HTERT RPE-1 (cell line): ENCODE results near the gene CEMIP.

ENCODE experiments used
- in situ Hi-C: fragments of 300-500 bp; cut with MboI; formaldehyde crosslinking; loops from 4 replicates; pipeline ENCODE4 v1.14.3; 2020; ENCODE audit warnings: low sequenced_read_pairs

CEMIP gene

DNA sequence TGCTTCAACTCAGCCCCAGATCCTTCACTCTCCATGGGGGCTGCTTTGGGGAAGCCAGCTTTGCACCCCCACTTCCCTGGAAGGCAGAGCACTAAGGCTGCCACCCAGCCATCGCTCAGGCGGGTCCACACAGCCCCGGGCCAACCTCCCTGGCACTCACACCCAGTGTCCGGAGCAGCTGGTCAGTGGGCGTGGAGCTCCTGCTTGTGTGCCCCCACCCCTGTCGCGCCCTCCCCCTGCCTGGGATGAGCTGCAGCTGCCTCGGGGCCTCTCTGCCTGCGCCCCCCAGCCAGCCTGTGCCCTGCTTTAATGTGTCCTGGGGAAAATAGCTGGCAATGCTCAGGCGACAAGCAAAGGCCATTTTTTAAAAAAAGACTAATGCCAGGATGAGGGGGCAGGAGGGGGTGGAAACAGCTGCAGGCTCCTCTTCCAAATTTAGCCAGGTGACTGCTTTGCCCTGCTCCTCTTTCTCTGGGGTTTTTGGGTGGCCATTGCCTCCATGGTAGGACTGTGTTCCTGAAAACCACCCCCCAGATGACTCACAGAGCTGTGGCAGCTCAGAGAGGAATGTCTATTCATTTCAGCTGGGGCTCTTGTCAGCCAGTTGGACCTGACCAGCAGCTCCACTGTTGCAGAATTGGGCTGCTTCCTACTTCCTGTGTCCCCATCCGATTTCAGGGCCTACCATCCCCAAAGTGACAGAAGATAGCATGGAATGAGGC, 65.0 kb downstream of the CEMIP start:
- in situ Hi-C loops = no loop called here

DNA sequence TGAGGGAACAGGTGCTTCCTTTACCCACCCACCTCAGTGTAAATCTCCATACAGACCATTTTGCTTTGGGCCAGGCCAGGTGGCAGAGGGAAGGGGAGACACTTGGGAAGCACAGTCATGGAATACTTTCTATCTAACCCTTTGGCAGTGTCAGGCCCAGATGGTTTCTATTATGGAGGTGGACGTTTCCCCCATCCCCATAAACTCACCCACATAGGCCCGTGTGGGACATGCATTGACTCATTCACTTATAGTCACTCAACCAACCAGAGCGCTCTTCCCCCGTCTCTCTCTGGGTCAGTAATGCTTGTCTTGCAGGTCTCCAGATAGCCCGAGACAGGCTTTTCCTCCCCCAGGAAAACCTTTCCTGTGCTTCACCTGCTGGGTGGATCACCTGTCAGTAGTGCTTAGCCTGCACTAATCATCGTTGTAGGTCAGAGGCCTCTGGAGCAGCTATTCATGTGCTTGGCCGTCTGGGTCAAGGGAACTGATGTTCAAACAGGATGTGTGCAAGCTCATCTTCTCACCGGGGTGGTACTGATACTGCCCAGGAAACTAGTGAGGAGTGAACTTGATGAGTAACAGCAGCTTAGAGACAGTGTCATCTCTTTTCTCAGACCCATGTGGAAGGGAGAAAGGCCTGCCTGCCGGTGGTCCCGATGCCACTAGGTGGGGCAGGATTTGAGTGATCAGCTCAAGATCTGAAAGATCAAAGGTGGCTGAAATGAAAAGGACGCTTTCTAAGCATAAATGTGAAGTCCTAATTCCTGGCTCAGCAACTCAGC, 67.1 kb downstream of the CEMIP start:
- in situ Hi-C loops = no loop called here

DNA sequence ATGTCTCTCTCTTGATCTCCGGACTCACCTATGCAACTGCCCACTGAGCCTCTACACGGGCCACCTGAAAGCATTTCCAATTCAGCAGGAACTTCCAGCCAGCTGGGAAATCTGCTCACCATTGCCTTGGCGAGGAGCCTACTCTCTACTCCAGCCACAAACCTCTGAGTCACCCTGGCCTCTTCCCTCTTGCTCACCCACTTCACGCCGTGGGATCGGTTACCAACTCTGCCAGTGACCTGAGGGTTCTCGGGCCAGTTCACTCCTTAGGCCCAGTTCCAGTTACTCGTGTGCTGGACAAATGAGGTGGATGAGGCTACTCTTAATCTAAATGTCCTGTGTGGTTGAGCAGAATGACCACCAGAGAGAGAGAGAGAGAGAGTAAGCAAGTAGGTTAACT, 70.1 kb downstream of the CEMIP start:
- in situ Hi-C loops = no loop called here

DNA sequence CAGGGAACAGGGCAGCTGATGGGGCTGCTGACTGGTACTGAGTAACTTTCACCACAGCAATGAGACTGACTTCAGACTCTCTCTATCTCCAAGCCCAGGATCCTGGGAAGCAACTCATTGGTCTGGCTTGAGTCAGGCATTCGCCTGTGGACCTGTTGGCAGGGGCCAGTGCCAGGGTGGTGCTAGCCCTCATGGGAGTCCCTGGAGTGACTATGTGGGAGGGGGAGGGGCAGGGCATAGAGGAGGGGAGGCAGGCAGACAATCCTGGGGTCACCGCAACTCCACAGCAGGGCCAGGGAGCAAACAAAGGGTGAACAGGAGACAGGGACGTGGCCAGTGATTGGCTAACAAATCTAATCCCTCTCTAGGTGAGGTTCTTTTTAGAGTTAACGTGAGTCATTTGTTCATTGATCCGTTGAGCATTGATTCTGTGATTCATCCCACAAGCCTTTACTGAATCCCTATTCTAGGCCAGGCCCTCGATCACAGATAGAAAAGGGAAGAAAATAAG, 71.8 kb downstream of the CEMIP start:
- in situ Hi-C loops = no loop called here

DNA sequence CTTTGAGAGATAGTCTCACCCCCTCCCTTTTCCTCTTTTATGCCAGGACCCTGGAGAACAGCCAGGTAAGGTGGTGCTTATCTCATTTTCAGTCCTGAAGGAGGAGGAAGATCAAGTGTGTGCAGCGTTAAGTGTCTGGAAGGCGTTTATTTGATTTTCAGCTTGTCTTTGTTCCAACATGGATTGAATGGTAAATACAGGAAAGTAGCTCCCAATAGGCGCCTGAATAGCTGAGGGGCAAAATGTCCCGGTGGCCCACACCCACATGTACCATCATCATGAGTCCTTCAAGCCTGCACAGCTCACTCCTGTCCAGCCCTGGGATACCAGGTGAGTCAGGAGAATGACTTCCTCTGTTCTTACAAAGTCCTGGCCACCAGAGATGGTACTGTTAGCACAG, 73.5 kb downstream of the CEMIP start:
- in situ Hi-C loops = no loop called here

DNA sequence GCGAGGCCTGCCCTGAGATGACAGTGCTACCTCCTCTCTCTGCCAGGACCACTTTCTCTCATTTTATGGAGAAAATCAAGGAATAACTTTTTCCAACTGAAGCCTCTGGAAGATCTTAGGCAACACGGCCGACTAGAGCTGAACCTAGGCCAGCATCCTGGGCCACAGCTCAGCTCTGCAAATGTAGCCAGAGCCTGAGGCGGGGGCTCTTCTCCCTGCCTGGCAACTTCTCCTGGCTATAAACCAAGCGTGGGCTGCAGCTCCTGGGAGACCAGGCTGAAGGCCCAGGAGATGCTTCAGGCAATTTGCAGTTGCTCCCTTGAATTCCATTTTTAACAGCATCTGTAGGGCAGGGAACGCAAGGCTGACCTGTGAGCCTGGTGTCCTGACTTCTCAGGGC, 74.9 kb downstream of the CEMIP start:
- in situ Hi-C loops = no loop called here

DNA sequence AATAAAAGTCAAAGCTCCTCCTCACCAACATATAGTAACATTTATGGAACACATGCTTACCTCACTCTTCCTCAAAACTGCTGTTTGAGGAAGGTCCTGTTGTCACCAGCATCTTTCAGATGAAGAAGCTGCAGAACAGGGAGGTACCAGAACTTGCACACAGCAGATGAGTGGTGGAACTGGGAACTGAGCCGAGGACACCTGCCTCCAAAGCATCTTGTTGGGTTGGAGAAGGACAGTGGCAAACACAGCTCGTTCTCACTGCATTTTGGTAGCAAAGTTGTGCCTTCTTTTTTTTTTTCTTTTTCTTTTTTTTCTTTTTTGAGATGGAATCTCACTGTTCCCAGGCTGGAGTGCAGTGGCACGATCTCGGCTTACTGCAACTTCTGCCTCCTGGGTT, 76.0 kb downstream of the CEMIP start:
- in situ Hi-C loops = no loop called here

DNA sequence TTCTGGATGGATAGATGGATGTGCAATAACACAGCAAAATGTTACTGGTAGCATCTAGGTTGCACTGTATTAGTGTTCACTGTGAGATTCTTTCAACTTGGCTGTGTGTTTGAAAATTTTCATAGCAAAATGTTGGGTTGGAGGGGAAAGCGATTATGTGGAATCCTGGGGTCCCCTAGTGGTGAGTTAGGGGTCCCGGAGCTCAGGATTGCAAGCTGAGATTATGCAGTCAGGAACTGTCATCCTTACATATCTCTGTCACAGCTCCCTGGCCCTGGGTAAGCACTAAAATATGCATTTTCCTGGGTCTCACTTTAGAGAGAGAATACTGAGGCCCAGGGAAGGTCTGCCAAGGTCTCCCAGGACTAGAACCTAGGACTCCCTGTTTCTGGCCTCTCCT, 77.2 kb downstream of the CEMIP start:
- in situ Hi-C loops = no loop called here

DNA sequence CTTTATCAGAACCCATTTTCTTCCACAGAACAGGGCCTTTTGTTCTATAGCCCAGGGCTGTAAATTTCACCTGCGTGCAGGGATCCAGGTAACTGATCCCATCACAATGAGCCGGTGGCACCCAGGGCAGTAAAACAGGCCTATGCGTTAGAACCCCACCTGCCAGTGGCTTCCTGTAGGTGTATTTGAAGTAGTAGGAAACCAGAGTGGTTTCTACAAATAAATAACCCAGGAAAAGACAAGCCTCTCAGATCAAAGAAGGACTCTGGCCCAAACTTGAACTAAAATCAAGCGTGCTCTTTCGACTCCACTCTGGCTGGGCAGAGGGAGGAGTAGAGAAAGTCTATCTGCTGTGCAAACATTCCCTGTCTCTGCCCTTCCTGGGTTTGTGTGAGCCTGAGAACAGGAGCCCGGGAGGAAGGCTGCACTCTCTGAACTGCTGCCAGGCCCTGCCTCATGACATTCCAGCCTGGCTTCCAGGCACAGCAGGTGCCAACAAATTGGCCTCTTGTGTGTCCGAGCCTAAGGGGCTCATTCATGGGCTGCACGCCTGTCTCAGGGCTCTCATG, 77.7 kb downstream of the CEMIP start:
- in situ Hi-C loops = no loop called here

DNA sequence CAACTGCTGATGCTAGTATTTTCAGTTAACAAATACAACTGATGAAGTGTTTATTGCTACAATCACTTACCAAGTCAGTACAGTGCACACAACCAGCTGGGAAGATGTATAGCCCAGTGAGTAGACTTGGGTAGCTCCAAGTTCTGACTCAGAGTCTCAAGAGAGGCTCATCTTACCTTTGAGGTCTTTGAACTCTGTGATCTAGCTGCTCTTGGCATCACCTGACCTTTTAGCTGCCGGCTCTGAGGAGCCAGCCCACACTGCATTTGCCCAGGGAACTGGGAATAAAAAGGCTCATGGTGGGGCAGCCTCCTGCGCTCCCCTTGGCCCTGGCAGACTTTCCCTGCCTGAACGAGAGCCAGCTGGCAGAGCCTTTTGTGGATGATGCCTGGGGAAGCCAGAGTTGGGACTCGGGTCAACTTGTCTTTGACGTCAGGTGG, 82.6 kb downstream of the CEMIP start:
- in situ Hi-C loops = no loop called here

DNA sequence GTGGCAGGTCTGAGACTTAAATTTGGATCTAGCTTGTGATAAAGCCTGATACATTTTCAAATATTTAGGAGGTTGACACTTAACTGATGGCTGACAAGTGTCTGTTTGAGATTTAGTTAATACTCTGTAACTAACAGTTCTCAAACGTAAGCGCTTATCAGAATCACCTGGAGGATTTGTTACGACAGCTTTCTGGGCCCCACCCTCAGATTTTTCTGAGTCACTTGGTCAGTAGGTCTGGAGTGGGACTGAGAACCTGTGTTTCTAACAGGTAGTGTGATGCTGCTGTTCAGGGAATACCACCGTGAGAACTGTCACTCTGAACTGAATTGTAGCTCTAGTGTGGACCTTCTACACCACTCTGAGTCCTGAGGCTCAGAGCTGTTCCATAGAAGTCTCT, 85.5 kb downstream of the CEMIP start:
- in situ Hi-C loops = no loop called here

DNA sequence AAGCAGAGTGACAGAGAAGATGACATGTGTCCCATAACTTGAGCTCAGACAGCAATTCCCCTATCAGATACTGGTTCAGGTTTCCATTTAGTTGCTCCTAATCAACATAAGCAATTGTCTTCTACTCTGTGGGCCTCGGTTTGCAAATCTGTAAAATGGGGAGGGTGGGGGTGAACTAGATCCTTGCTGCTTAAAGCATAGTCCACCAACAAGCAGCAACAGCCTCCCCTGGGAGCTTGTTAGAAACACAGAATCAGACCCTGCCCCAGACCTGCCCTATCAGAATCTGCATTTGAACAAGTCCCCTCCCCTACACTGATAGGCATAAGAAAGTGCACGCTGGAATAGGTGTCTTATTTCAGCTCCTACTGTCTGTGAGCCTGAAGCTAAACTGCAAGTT, 87.8 kb downstream of the CEMIP start:
- in situ Hi-C loops = no loop called here

DNA sequence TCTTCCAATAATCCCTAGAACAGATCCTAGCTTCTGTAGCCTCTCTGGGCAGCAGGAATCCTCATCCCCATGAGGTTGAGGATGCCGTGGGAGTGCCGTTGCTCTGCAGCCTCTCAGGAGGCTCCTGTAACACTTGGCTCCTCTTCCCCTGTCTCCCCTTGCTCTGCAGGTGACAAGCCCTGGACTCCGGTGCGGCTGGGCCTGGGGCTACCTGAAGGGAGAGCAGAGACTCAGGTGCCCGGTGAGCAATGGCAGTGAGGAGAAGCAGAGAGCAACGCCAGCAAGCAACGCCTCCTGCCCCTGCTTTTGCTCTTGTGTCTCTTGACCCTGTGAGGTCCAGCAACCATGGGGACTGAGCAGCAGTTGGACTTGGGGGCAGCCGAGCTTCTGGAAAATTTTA, 91.2 kb downstream of the CEMIP start:
- in situ Hi-C loops = no loop called here

DNA sequence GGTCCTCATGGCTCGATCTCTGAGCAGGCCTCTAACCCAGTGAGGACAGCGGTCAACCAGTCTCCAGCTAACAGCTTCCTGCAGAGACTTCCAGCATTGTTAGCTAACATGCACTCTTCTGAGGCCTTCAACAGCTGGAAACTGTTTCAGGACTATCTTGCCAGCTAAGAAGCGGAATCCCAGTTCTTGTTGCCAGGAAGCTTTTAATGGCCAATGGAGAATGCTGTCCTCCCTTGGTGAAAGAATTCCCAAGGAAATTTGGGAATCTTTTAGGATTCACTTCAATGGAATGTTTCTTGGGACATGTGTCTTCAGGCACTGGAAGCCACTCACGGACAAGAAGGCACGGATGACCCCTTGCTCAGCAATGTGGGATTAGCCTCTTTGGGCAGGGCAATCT, 91.7 kb downstream of the CEMIP start:
- in situ Hi-C loops = no loop called here

DNA sequence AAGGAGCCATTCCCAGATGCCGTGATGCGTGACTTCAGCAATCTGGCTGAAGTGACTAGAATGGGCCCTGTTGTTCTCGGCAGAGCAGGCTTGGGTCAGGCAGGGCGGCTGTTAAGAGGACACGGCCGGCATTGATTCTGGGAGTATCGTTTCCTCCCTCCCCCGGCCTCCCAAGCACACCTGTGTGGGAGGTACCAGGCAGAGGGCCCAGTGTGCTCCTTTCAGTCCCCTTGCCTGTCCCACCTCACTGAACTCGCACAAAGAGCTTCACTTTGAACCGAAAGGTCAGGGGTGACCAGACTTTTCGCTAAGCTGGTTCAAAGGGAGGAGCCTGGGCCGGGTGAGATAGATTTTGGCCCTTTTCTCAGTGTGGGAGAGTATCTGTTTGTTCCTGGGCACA, 92.7 kb downstream of the CEMIP start:
- in situ Hi-C loops = no loop called here

DNA sequence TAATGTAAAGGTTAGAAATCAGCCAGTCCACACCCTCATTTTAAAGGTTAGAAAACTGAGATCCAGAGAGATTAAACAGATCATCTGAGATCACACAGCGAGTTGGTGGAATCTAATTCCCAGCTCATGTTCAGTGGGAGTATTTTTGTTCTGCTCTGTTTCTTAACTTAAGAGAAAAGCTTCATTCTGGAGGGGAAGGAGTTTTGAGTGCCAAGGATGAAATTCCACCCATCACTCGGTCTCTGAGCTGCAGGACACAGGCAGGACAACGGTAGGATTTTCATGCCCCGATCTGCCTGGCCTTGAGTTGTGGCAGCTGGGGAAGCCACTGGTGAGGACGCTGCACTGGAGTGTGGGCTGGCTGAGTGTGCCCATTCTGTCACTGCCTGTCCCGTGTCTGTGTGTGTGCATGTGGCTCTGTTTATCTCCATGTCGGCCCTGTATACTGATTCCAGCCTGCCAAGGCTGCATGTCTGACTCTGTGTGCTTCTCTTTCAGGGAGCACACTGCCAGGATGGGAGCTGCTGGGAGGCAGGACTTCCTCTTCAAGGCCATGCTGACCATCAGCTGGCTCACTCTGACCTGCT, 94.3 kb downstream of the CEMIP start:
- in situ Hi-C loops = no loop called here

DNA sequence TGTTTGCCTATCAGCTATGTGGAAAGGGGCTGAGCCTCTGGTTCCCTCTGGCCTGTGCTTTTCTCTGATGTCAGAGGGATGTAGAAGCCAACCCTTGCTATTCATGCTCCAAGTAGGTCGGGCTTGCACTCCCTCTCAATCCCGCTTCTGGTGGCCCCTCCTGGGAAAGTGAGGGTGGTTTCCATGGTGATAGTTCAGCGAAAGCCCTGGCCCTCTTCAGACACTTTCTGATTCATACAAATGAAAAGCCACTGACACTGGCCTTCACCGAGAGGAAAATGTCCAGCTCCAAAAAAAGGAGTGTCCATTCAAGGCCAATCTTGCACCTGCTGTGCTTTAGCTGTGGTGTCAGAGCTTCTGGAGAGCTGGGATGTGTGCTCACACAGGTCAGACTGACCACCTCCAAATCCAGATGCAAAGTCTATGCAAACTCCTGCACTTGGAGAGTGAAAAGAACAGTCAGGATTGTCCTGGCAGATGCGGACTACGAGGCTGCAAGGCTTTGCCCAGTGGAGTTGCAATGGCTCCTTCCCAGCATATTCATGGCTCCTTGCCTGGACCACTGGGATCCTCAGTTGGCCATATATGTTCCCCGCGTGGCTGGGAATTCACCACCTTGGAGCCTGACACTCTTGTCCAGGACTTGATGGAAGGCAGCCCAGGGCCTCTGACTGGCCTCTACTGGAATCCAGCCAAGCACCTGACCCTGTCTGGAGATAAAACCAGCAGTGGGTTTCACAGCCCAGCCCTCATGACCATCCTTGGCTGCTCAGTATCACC, 96.6 kb downstream of the CEMIP start:
- in situ Hi-C loops = no loop called here

DNA sequence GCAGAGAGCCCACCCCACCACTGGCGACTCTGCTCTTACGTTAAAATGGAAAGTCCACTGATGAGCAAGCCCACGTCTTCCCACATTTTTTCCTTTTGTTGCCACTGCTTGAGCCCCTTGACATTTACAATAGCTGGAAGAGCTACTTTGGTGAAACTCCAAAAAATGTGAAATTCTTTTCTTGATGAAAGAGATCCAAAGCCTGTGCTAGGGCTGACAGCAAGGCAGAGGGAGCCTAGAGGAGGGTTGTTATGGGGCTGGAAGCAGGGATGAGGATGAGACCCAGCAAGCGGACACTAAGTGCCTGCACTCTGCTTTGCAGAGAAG, 97.1 kb downstream of the CEMIP start:
- in situ Hi-C loops = no loop called here

DNA sequence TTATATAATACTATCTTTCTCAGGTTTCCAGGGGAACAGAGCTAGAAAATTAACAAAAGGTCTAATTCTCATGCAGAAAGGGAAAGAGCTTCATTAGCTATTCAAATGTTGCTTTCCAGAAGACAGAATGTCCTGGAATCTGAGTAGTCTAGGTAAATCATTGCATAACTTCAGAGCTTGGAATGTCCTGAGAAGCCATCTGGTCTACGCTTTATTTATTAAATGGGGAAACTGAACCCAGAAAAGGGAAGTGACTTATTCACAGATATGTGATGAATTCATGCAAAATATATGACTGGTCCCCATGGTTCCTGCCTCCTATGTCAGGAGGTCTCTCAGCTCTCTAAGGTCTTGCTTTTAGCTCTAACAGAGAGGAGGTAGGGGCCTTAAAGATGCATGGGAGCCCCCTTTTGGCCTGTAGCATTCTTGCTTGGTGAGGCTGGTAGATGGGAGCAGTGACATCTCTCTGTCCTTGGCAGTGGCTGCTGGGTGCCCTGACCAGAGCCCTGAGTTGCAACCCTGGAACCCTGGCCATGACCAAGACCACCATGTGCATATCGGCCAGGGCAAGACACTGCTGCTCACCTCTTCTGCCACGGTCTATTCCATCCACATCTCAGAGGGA, 99.2 kb downstream of the CEMIP start:
- in situ Hi-C loops = no loop called here

DNA sequence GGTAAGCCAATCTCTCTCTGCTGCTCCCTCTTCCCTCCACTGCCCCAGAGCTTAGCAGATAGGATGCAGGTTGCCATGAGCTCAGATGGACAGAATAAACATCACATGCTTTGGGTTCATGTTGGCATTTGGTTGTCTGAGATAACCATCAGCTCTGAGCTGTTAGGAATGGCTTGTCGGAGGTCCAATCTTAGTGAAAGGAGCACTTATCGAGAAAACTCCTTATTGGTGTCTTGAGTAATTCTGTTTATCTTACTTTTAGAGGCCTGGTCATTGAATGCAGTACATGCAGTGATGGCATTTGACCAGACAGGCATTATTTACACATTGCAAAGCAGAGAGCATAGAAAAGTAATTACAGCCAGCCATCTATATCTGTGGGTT, 99.7 kb downstream of the CEMIP start:
- in situ Hi-C loops = no loop called here

DNA sequence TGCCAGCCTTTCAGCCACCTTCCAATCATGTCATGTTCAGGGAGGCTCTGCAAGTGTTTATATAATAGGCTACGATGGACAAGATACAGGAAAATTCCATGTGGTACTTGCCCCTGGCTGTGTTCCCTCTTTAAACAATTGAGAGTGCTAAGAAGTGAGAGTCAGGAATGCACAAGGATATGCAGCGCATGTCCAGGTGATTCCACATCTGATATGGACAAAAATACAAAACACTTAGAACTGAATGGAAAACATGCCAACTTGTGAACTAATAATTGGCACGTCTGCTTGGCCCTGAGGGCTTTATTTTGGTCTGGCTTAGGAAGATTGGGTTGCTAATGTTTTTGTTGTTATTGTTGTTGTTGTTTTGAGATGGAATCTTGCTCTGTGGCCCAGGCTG, 100.9 kb downstream of the CEMIP start:
- in situ Hi-C loops = no loop called here
